ENCODE results near the gene SIM2.

The SIM2 gene

GRCh38 chr21:36773995-36774394 lies 75.1 kb downstream of the SIM2 start:
- no peak for DNase-seq

DNA sequence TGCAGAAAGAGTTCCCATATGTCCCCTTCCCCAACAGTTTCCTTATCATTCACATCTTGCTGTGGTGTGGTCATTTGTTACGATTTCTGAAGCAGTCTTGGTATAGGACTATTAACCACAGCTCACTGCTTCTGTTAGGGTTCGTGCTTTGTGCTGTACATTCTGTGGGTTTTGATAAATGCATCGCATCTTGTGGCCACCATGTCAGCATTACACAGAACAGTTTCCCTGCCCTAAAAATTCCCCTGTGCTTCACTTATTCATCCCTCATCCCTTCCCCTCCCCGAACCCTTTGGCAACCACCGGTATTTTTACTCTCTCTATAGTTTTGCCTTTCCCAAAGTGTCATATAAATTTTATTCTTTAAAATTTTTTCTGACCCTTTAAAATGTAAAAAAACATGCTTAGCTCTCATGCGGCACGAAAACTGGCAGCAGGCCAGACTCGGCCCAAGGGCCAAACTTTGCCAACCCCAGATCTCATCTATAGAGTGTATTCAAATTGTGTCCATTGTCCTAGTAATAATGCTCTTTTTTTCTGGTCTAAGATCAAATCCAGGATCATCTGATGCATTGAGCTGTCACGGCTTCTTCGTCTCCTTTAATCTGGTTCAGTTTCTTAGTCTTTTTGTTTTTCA lies 78.2 kb downstream of the SIM2 start:
- DNase-seq, result no peak

DNA sequence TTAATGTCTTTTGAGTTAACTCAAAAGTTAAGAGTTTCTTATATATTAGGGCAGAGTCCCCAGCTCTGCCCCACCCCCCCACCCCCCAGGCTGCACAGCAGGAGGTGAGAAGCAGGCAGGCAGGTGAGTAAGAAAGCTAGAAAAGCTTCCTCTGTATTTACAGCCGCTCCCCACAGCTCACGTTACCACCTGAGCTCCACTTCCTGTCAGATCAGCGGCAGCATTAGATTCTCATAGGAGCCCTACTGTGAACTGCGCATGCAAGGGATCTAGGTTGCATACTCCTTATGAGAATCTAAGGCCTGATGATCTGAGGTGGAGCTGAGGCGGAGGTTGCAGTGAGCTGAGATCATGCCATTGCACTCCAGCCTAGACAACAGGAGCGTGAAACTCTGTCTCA lies 81.9 kb downstream of the SIM2 start:
- DNase-seq, result no peak

DNA sequence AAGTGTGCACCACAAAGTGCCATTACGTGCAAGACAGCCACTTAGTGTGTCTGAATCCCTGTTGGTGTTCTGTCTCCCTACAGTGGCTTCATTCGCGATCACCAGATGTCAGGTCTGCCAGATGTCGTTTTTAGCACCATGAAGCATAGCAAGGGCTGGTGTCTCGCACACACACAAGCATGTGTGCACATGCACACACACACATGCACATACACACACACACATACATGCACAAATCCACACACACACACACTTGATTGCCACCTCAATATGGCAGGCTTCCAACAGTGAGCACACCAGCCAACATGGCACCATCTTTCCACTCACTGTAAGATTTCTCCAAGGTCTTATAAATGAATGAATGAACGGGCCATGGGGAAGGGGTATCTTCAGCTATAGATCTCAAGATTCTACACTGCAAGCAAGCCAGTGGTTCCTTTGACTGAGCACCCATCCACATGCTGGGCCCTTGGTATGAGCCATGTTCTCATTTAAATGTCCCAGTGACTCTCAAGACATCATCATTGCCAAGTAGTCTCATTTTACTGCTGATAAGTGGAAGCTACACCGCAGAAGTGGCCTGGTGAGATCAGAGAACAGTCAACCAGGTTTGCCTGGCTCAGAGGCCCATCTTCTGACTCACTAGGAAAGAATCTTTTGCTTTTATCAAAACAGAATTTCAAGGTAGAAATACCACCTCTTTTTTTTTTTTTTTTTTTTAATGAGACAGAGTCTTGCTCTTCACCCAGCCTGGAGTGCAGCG lies 84.9 kb downstream of the SIM2 start:
- DNase-seq, result peak; percentile 40

DNA sequence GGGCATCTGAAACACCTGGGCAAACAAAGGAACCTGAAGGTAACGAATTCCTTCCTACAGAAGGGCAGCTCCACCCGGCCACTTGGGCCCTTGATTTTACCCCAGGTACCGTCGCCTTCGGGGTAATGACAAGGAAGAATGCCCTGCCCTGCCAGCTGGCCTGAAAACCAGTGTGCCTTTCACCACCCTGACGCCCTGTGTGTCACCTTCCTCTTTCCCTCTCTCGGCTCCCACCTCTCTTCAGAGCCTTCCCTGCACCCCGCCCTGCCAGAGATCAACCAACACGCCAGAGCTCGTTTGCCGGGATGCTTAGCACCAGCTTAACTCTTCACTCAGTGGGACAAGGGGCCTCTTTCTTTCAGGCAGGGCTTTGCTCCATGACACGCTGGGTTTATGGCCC lies 86.0 kb downstream of the SIM2 start:
- DNase-seq, result no peak

GRCh38 chr21:36785615-36786014 lies 86.7 kb downstream of the SIM2 start:
- no peak for DNase-seq

DNA sequence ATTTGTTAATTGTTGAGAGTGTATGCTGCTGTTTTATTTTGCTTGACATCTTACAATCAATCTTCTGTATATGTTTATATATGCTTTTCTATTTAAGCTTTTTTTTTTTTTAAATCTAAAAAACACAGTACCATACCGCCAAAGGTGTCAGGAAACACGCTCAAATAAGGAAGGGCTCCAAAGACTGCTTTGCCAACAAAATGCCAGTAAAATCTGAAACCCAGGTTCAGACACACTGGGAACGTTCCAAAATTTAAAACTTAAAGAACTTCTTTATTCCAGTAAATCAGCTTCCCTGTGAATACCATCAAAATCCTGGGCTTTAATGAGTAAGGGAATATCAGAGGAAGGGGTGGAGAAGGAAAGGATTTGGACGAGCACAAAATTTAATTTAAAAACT lies 87.3 kb downstream of the SIM2 start:
- no peak for DNase-seq

DNA sequence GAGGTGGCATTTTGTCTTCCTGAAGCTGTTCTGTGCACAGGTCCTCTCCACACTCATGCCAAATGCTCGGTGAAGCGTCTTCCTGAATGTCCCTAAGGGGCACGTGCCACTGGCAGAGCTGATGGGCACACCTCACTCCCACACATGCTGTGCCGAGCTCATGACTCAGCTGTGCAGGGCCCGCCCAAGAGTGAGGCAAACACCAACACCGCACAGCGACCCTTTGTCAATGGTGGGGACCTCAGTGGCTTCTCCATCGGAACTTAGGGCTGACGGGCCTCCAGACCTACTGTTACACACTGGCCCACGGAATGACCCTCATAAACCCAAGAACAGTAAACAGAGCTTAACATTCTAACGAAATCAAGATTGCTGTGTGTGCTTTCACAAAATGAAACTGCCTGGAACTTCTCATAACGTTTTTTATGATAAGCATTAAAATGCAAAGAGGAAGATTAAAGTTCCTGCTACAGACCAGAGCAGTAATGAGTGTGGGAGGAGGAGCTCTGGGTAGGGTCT lies 89.3 kb downstream of the SIM2 start:
- DNase-seq, result no peak

DNA sequence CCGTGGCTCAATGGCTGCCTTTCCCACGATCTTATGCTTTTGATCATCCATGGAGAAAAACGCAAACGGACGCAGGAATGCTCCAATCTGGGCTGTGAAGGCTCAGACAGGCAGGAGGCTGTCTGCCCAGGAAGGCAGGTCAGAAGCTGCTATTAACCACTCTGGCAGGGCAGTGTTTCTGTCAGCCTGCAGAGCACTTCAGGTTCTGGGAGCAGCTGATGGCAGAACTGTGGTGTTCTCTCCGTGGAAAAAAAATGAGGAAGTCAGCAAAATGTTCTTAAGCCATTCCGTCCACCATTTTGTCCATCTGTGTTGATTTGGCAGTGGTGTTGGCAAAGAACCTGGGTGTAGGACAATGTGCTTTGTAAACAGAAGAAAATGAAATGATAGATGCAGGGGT lies 91.7 kb downstream of the SIM2 start:
- no peak for DNase-seq

DNA sequence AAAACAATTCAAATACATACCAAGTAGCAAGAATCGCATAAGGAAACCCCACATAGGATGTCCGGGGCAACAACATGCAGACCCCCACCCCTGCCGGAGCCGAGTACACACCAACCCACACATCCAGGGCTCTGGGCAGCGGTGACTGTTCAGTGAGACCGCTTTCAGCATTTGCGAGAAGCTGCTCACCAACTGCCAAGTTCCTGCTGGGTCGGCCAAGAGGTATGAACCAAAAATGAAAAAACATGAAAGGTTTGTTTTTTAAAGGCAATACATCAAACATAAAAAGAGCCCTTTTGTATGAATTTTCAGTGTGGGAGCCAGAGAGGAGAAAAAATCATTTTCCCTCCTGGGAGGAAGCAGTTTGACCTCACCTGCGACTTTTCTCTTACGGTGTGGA lies 92.3 kb downstream of the SIM2 start:
- no peak for DNase-seq

GRCh38 chr21:36791695-36792470 lies 93.0 kb downstream of the SIM2 start:
- no peak for DNase-seq

GRCh38 chr21:36792505-36792967 lies 93.6 kb downstream of the SIM2 start:
- DNase-seq, result no peak

DNA sequence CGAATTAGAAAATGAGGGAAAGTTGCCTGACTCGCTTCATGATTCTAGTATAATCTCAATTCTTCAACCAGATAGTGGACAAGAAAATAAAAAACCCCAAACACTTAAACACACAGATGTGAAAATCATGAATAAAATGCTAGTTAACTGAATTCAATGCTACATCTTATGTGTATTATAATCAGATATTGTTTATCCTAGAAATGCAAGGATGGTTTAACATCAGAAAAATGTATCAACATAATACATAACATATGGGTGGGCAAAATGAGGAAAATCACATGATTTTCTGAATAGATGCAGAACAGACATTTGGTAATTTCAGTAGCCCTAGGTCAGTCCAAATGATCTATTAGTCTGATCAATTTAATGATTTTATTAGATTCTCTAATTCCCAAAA lies 97.2 kb downstream of the SIM2 start:
- DNase-seq, result no peak

DNA sequence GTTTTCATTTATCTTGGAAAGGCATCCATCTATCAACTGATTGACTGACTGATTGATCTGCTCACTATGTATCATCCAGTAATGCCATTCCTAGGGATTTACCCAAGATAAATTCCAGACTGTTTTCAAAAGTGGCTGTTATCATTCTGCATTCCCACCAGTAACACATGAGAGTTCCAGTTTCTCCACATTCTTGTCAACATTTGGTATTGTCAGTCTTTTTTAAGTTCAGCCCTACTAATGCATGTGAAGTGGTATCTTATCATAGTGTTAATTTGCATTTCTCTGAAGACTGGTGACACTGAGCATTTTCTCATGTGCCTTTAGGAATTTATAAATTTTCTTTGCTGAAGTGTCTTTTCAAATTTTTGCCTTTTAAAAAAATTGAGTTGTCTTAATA lies 99.6 kb downstream of the SIM2 start:
- DNase-seq, result no peak

Measured in amniotic stem cell (primary cell).